ENCODE data around the gene RNF44.

DNA sequence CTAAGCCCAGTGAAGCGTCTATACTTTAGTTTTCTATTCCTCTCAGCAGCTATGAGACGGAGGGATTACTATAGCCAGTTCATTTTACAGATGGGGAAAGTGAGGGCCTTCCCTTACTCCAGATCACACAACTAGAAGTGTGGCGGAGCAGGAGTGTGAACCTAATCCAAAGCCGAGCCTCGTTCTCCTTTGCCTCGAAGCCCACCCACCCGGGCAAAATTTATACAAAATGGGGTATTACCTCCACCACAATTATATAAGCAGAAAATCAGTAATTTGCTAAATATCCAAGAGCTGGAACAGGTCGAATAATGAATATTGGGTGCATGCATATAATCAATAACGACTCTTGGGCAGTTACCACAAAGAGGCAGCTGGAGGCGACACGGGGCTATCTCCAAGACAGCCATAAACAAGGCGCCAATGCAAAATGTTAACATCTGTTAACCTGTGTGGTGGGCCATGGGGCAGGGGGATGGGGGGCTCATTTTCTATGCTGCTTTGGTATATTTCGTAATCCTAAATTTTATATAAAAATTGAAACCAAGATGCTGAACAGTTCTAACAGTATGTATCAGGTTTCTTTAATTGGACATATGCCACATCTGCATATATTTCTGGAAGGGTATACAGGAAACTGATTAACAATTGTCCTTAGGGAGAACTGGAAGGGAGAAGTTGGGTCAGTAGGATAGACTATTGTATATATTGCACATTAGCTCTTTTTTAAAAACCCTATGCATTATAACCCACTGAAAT lies 1.2 kb upstream of the RNF44 start:
- TF ChIP-seq POLR2A (IDR thresholded peaks at IDR 0.05; ENCODE audit: low read depth, low read length) (no peak), POLR2AphosphoS5 (IDR thresholded peaks at IDR 0.05; ENCODE audit: low read depth, low read length) (no peak), PAX5 (IDR thresholded peaks at IDR 0.05; ENCODE audit: insufficient read depth, low read length, severe bottlenecking) (no peak), TAF1 (IDR thresholded peaks at IDR 0.05; ENCODE audit: low read depth, low read length) (no peak)

Data from GM12891 (cell line).